NCI-H510A (cell line): ENCODE results near the gene SNAI3.

Source experiments
- DNase-seq: peaks from one replicate; lab custom pipeline; 2025; lab: John Stamatoyannopoulos, UW

Gene SNAI3

DNA sequence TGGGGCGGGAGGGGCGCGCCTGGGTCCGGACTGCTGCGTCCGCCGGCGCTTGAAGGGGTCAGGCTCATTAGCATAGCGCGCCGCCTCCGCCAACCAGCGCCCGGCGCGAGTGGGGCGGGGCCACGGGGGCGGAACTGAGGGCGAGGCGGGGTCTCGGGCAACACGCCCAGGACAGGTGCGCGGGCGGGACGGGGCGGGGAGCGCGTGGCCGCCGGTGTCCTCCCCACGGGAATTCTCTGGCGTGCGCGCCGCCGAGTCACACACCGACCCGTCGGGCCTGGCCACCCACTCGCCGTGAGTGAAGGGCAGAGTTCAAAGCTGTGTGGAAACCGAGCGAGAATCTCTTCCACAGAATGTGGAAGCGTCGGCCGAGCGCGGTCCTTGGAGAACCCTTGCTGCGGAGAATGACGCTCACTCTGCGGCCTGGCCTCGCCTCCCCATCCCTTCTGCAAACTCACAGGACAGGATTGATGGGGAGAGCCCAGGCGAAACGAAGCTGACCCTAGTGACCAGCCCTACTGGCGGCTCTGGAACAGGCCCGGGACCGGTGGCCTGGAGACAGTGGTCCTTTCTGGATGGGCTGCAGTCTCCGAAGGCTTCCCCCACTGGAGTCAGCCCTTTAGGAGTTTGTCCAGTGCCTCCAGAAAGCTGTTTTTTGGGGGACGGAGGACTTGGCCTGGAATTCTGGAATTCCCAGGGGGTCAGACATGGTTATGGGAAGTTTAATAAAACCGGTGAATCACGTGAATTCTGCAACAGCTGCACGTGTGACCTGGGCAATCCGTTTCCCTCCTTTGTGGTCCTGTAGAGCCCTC is at the start of gene SNAI3:
Gene SNAI3, minus strand, starts transcription at position 69 of the 815 bp plus-strand sequence. CDS start 101 bp downstream, outside the sequence.
- DNase-seq = peak; percentile 78

DNA sequence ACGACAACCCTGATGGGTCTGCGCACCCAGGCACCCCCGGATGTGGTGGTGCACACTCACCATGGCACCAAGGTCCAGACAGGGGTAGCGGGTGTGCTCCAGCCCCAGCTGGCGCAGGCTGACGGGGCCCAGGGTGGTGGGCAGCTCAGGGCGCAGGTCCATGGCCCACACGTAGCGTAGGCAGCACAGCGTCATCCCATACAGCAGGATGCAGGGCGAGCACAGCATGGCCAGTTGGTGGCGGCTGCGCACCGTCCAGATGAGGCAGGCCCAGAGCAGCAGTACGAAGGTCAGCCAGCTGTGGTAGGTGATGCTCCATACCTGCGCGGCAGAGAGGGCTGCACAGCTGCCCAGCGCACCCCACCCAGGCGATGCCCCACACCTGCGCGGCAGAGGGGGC is 49.8 kb upstream of the SNAI3 start:
- no peak for DNase-seq

DNA sequence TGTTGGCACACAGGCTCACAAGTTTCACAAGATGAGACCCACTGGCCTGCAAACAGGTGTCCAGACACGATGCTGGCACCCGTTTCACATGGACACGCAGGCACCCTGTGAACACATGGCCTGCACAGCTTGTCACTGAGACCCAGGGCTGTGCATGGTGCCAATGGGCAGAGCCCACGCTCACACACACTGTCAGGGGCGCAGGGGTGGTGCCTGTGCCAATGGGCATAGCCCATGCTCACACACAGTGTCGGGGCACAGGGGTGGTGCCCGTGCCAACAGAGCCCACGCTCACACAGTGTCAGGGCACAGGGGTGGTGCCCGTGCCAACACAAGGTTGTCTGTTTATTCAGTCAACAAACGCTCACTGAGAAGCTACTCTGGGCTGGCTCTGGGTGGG is 49.3 kb upstream of the SNAI3 start:
- DNase-seq = no peak

DNA sequence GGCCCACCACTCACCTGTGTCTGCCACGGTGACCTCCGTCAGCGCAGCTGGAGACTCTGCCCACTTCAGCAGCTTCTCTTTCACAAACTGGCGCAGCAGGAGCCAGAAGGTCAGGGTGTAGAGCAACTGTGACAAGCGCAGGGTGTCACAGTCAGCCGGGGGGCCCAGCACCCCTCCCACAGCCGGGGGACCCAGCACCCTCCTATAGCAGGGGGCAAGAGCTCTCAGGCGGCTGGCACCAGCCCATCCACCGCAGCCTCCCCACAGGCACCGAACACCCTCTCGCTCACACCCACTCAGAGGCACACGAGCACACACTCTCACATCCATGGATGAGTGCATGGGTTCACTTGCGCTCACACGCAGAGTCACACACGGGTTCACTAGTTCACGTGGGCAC is 48.8 kb upstream of the SNAI3 start:
- DNase-seq = no peak

DNA sequence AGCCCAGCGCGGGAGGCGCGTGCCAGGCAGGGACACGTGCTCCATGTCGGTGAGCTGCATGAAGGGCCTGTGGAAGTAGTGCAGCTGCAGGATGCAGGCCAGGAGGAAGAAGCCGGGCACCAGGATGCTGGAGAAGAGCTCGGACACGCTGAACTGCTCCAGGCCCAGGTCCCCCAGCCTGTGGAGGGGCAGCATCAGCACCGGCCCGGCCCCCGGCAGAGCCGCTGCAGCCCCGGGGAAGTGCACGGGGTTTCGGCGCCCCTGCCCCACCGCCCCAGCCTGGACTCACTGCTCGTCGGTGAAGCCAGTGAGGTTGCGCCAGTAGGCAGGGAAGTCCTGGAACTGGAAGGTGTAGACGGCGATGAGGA is 48.0 kb upstream of the SNAI3 start:
- DNase-seq = no peak

DNA sequence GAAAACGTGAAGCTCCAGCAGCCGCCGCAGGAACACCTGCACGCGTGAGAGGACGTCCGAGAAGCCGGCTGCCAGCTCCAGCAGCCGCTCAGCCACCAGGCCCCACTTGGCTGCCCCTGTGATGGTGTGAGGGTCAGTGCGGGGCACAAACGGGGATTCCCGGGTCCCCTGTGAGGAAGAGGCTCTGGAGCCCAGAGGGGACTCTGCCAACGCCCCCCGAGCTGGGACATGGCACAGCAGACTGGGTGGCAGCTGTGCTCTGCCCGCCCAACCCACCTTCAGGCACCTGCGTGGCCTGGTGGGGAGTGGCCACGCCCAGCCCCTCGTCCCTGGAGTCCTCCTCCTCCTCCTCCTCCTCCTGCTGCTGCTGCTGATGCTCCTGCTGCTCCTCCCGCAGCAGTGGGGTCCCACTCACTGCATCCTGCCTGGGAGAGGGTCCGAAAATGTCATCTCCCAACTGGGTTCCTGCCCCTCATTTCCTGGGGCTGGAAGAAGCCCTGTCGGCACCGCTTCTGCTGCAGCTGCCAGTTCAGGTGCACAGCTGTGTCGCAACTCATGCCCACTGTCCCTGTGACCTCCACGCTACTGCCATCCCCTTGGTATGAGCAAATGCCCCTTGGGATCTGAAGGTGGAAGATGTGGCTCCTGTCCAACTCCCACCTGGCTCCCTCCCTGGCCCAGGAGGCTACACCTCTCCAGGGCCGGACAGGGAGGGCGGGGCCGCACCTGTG is 47.5 kb upstream of the SNAI3 start:
- no peak for DNase-seq

DNA sequence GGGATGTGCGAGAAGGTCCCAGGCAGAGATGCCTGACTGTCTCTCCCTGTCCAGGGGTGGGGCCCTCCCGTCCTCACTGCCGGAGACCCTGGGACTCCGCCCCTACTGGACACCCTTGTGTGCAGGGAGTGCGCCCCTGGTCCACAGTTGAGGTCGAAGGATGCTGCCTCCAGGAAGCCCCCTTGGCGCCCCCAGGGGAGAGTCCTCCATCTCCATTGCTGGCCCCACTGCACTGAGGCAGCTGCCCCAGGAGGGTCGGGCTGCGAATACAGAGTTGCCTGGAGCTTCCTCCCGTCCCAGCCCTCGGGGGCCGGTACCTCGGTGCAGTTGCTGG is 46.6 kb upstream of the SNAI3 start:
- DNase-seq = no peak

DNA sequence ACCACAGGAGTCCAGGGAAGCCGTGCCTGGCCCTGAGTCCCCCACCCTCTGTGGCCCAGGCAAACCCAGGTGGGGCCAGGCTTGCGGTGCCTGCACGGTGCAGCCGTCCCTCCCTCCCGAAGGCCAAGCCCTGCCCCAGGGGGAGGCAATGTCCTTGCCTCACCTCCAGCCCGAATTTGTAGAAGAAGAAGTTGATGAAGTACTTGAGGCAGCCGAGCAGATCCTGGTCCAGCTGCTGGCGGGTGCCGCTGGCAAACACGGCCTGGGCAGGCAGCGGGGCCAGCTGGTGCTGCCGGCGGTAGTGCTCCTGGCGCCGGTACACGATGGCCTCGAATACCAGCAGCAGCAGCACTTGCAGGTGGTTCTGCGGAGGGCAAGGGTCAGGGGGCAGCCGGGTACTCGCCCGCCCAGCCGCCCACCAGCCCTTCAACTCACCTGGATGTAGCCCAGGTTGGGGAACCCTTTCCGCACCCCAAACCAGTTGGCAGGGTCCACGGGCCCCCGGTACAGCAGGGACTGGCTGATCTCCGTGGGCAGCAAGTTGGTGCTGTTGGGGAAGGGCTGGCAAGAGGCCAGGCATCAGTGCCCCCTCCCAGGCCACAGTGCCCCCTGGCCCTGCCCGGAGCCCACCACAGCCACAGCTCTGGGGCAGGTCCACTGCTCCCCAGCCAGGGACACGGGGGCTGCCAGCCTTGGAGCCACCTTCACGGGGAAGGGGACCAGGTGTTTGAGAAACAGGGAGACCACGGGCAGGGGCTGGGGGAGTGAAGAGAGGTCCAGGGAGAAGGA is 46.1 kb upstream of the SNAI3 start:
- DNase-seq = no peak

DNA sequence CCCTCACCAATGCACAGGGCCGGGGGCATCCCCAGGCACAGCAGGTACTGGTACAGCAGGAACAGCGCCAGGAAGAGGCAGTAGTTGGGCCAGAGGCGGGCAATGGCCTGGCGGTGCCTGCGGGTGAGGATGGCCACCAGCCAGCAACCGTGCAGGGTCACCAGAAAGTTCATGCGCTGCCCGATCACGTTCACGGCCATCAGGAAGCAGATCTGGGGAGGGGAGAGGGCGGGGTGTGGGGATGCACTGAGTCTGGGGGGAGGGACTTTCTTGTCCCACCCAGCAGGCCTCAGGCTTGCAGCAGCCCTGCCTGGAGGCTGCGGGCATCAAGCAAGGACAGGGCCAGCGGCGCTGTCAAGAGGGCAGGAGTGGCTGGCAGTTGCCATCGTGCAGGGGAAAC is 45.4 kb upstream of the SNAI3 start:
- no peak for DNase-seq

DNA sequence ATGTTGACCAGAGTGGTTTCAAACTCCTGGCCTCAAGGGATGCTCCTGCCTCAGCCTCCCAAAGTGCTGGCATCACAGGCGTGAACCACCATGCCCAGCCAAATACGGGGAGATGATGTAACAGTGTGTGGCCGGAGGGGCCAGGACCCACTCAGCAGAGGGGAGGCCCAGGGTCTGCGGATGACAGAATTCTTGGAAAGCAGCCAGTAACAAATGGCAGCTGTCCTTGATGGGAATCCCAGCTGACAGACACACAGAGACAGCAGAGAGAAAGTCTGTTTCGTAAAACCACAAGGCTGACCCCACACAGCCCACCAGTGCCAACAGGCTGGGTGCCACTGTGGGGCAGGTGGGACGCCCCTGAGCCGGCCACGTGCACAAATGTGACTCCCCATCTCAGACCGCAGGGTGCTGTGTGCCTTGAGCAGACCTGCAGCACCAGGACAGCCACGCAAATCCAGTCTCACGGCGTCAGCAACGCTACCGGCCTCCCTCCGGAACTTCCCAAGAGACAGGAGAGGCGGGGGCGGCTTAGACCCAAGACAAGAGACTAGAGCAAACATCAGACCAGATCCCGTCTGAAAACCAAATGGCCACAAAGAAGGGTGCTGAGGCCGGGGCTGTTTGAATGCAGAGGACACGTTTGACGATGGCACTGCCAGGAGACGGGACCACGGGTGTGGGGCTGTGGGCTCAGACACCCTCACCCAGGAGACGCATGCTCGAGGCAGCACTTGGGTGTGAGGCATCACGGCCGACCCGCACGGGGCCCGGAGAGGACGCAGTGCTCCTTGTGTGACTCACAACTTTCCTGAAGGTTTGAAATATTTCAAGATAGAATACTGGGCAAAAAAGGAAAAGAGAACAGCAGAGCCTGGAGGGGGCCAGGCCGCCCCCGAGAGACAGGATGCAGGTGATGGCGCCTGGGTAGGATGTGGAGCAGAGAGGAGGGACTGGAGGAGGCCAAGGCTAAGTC is 44.6 kb upstream of the SNAI3 start:
- DNase-seq = no peak

DNA sequence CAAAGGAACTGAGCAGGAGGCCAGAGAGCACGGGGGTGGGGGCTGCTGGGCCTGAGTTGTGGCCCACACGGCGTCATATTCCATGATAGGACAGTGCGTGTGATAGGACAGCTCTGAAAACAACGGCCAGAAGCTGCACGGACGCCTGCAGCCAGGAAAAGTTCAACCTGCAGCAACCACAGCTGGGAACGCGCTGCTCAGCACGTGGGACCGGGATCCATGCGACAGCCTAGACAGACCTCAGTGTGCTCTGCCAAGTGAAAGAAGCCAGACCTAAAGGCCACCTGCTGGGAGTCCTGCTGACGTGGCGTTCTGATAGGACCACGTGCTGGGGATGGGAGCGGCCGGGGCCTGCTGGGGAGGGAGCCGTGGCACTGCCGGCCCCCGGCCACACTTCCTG is 41.6 kb upstream of the SNAI3 start:
- DNase-seq = no peak

DNA sequence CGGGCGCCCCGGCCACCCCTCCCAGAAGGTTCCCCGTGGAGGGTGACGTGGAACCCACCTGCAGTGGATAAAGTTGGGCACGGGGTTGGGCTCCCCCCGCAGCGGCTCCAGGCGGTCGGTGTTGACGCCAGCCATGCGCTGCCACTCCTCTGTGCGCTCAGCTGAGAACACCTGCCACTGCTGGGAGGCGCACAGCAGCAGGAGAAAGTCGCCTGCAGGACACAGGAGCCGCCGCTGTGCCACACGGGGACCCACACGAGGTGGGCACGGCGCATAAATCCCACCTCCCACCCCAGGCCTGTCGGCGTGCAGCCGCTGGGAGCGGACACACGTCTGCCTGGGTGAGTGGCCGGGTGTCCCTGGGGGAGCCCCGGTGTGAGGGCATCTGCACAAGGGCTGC is 40.7 kb upstream of the SNAI3 start:
- DNase-seq = no peak

DNA sequence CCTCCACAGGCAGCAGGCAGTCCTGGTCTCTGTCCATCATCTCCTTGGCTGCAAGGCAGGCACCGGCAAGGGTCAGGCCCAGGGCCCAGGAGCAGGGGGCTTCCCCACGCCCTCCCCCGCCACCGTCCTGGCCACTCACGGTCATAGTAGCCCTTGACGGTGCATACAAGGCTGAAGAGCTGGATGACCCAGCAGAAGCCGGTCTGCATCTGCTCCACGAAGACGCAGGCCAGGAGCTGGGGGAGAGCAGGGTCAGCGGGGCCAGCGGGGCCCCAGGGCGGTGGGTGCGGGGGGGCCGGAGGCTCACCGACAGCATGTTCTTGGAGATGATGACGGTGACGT is 40.1 kb upstream of the SNAI3 start:
- DNase-seq = no peak

DNA sequence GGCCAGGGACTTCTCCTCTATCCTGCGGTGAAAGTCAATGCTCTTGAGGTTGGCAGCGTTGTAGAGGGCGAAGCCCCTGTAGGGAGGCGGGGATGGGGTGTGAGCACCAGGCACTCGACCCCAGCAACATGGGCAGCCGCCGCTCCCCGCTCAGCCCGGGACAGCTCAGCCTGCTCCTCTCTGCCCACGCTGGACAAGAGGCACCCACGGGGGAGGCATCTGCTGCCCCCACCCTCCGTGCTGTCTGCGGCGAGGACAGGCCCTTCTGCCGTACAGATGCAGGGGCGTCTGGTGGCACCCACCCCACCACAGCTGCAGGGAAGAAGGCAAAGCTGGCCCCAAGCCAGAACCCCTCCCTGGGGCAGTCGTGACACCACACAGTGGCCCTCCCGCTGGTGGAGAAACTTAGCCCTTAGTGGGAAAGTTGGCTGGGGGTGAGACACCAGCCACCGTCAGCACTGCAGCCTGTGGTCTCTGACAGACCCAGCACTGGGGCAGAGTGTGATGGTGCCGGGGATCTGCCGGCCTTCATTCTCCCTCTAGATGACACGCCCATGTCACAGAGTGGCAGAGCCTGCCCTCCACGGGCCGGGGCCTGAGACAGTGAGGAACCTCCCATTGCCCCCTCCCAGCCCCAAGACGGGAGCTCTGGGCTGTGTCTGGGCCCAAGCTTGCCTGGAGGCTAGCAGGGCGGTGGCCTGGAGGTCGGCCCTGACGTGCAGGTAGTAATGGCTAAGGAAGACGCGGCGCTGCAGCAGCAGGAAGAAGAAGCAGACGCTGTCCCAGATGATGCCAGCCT is 39.5 kb upstream of the SNAI3 start:
- no peak for DNase-seq

DNA sequence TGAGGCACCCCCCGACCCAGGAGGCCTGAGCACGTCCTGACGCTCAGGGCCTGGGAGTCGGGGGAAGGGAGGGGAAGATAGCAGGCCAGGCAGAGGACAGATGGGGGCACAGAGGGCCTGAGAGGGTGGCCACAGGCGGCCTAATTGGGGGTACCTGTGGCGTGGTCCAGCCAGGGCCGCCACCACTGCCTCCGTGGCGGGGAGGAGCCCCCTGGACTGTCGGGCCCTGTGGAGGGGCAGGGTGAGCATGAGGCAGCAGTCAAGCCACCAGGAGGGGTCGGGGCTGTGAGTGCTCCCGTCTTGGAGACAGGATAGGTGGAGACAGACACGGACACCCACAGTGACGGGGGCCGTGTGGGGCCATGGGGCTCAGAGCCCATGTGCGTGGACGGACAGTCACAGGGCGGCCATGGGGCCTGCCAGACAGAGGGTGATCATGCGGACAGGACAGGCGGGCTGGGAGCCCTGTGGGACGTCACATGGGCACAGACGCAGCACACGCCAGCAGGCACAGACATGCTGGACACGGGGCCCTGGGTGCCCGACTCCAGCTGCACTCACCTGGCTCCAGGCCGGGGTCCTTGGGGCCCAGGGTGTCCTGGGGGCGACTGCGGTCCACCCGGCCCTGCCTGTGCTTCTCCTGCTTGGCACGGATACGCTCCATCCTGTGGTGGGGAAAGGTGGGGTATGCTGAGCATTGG is 38.7 kb upstream of the SNAI3 start:
- DNase-seq = no peak

DNA sequence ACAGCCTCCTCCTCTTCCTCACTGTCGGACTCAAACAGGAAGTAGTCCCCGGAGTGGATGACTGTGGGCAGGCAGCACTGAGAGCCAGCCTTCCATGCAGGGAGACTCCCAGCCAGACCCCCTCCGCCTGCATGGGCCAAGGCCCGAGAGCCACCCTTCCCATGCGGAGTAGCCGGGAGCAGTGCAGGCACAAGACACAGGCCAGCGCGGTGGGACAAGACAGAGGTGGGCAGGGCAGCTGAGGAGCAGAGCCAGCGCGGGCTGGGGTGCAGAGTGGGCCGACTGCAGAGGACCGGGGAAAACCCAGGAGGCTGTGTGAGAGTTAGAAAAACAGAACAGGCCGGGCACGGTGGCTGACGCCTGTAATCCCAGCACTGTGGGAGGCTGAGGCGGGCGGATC is 37.6 kb upstream of the SNAI3 start:
- no peak for DNase-seq

DNA sequence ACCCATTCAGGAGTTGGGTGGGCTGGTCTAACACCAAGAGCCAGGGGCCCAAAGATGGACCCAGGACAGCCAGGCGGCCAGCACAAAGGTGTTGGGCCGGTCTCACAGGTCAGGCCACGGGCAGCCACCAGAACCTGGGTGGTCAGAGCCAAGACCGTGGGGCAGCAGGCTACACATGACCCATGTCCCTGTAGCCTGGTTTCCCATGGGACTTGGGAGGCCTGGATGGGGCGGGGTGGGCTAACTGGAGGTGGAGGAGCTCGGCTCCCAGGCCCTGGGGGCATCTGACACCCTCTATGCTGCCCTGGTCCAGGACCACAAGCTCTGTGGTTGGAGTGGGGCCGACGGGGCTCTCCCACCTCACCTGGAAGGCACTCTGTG is 37.2 kb upstream of the SNAI3 start:
- DNase-seq = no peak

DNA sequence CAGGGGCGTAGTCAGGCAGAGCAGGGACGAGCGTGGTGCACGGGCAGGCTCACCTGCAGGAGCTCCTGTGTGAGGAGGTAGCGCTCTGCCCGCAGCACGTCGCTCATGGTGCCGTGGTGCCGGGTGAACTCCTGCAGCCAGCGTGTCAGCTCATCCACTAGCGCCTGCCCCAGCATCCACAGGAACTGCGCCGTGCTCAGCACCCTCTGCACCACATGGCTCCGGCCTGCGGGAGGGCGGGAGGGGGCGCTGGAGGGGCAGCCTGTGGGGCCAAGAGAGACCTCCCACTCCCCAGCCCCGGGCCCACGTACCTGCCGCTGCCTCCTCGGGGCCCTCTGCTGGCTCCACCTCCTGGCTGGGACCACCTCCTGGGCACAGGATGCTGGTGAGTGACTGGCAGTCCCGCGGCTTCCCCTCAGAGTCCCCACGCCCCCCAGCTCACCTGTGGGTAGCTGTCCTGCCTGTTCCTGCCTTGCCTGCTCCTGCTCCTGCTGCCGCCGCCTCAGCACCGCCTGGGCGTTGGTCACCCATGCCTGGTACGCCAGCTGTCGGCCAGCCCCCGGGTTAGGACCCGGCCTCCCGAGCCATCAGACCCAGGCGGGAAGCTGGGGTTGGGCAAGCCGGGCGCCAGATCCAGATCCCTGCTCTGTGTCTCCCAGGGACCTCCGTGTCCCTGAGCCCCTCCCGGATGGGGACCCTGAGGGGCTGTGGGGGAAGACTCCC is 36.6 kb upstream of the SNAI3 start:
- no peak for DNase-seq

DNA sequence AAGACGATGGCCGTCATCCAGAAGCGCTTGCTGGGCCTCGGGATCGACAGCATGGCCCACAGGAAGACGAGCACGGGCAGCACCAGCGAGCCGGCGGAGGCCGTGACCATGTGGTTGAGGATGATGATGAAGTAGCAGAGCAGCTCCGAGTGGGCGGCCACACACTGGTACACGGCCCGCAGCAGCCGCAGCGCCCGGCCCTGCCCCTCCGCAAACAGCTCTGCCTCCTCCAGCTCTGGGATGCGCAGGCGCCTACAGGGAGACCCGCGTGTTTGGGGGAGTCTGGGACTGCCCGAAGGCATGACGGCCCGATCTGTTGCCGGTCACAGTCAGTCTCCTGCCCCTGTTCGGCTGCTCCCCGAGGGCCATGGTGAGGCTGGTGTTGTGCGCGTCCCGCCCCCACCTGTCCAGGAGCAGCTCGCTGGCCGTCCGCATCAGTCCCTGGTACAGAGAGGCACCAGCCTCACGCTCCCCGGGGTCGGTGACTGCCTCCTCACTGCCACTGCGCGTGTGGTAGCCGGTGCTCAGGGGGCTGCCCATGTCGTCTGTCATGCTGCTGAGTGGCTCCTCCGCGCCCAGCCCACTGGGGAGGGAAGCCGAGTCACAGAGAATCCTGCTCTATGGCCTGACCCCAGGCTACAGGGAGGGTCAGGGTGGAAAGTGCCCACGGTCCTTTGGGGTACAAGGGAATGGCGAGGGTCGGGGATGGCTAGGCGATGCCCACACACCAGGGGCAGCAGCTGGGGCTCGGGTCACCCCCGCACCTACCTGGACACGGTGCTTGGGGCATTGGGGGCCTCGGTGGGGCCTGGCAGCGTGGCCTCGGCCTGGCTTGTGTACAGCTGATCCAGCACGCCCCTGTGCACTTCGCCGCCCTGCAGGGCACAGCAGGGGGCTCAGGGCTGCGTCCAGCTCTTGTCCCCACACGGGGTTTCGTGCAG is 35.8 kb upstream of the SNAI3 start:
- no peak for DNase-seq
